ENCODE results near the gene ERGIC3. TPM values are rescaled to one million over a fixed set of nuclear protein-coding genes. Genes with fewer than 3 reads are reported as not detected.

Gene ERGIC3
- polyA plus RNA-seq, 1 donor, result 271 TPM

DNA sequence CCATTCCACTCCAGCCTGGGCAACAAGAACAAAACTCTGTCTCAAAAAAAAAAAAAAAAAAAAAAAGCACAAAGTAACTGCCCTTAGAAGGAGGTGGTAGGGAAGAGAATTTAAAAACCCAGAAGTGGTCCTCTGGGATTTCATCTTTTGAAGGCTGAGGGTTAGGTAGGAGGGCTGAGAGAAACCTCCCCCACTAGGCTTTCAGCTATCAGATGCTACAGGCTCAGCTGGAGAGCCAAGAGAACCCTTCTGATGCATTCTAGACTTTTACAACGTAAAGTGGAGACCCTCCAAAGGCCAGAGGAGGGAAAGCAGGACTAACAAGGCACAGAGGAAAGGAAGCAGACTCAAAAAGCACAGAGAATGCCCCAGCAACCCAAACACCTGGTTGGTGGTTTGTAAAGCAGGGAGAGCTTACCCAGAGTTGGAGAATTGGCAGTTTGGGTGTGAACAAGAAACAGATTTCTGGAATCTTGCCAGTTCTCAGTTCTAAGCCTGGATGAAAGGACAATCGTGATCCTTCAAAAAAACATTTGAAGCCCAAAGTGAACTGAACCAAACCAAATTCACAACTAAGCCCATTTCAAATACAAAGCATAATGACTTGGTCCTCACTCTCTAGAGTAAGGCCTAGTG is 50.6 kb downstream of the ERGIC3 start:
- Histone ChIP-seq H3K4me3 (ENCODE audit: low read length) (no peak overlapping the region), H3K9me3 (ENCODE audit: control insufficient read depth, low read depth, low read length) (no peaks in the 10 kb centered on the region), H3K27ac (ENCODE audit: low read length) (no peak overlapping the region), H3K4me1 (ENCODE audit: control insufficient read depth, insufficient read depth, low read length) (no peaks in the 10 kb centered on the region), H3K36me3 (ENCODE audit: control insufficient read depth, insufficient read depth, low read length) (no peaks in the 10 kb centered on the region), H3K27me3 (ENCODE audit: control insufficient read depth, insufficient read depth, low read length) (no peaks in the 10 kb centered on the region)
- DNase-seq, result no peak
- WGBS (ENCODE audit: insufficient coverage, low lambda C conversion rate), result 60% methylated on average over 1 of the region's 2 CpGs

DNA sequence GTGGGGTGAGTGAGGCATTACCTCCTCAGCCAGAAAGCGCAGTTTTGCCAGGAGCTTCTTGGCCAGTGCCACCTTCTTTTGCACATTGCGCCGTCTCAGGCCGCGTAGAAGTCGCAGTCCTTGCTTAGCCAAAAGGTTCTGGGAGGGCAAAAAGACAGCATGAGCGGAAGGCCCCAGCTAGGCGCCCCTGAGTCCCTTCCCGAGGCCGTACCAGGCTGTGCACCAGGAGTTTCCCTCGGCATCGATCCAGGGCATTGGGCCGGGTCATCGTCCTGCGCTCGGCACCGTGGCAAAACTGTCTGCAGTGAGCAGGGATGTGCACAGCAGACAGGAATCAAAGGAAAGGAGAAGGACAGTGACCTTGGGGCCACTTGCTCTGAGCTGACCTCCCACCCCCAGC is 53.6 kb downstream of the ERGIC3 start:
- DNase-seq, result no peak
- no peak overlapping the region for H3K4me3 ChIP-seq (ENCODE audit: low read length)
- WGBS (ENCODE audit: insufficient coverage, low lambda C conversion rate), result no CpG with 5 or more reads among the region's 17 CpGs
- peaks cover 2% of the 10 kb centered on the region for H3K9me3 ChIP-seq (ENCODE audit: control insufficient read depth, low read depth, low read length)
- no peaks in the 10 kb centered on the region for H3K36me3 ChIP-seq (ENCODE audit: control insufficient read depth, insufficient read depth, low read length)
- peaks cover under 1% of the 10 kb centered on the region for H3K4me1 ChIP-seq (ENCODE audit: control insufficient read depth, insufficient read depth, low read length)
- H3K27me3 ChIP-seq (ENCODE audit: control insufficient read depth, insufficient read depth, low read length), result peaks cover 7% of the 10 kb centered on the region
- no peak overlapping the region for H3K27ac ChIP-seq (ENCODE audit: low read length)

GRCh38 chr20:35595901-35596300 is 54.0 kb downstream of the ERGIC3 start:
- 80% methylated on average over 1 of the region's 7 CpGs for WGBS (ENCODE audit: insufficient coverage, low lambda C conversion rate)
- DNase-seq, result no peak
- Histone ChIP-seq H3K27ac (ENCODE audit: low read length) (no peak overlapping the region), H3K4me1 (ENCODE audit: control insufficient read depth, insufficient read depth, low read length) (peaks cover 5% of the 10 kb centered on the region), H3K4me3 (ENCODE audit: low read length) (no peak overlapping the region), H3K9me3 (ENCODE audit: control insufficient read depth, low read depth, low read length) (peaks cover 2% of the 10 kb centered on the region), H3K36me3 (ENCODE audit: control insufficient read depth, insufficient read depth, low read length) (no peaks in the 10 kb centered on the region), H3K27me3 (ENCODE audit: control insufficient read depth, insufficient read depth, low read length) (peaks cover 12% of the 10 kb centered on the region)

GRCh38 chr20:35597186-35597585 is 55.3 kb downstream of the ERGIC3 start:
- Histone ChIP-seq H3K9me3 (ENCODE audit: control insufficient read depth, low read depth, low read length) (peaks cover 2% of the 10 kb centered on the region), H3K4me1 (ENCODE audit: control insufficient read depth, insufficient read depth, low read length) (peaks cover 12% of the 10 kb centered on the region), H3K4me3 (ENCODE audit: low read length) (no peak overlapping the region), H3K27ac (ENCODE audit: low read length) (no peak overlapping the region), H3K27me3 (ENCODE audit: control insufficient read depth, insufficient read depth, low read length) (peaks cover 24% of the 10 kb centered on the region), H3K36me3 (ENCODE audit: control insufficient read depth, insufficient read depth, low read length) (no peaks in the 10 kb centered on the region)
- 80% methylated on average over 1 of the region's 2 CpGs for WGBS (ENCODE audit: insufficient coverage, low lambda C conversion rate)
- no peak for DNase-seq

DNA sequence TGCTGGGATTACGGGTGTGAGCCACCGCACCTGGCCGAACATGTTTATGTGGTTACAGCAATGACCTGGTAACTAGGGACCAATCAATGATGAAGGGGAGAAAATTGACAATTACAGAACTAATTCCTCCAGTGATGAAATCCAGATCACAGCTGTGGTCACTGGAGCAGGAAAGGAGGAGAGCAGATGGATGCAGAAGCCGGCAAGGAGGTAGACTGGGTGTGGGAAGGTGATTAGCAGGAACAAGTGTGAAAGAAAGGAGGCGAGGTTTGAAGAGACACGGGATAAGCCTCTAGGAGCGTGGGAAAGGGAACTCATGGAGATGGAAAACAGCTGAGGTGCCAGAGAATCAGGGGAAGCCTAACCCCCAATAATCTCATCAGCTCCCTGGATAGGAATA is 56.6 kb downstream of the ERGIC3 start:
- no peaks in the 10 kb centered on the region for H3K36me3 ChIP-seq (ENCODE audit: control insufficient read depth, insufficient read depth, low read length)
- H3K9me3 ChIP-seq (ENCODE audit: control insufficient read depth, low read depth, low read length), result peaks cover 2% of the 10 kb centered on the region
- 49% methylated on average over 3 of the region's 7 CpGs for WGBS (ENCODE audit: insufficient coverage, low lambda C conversion rate)

DNA sequence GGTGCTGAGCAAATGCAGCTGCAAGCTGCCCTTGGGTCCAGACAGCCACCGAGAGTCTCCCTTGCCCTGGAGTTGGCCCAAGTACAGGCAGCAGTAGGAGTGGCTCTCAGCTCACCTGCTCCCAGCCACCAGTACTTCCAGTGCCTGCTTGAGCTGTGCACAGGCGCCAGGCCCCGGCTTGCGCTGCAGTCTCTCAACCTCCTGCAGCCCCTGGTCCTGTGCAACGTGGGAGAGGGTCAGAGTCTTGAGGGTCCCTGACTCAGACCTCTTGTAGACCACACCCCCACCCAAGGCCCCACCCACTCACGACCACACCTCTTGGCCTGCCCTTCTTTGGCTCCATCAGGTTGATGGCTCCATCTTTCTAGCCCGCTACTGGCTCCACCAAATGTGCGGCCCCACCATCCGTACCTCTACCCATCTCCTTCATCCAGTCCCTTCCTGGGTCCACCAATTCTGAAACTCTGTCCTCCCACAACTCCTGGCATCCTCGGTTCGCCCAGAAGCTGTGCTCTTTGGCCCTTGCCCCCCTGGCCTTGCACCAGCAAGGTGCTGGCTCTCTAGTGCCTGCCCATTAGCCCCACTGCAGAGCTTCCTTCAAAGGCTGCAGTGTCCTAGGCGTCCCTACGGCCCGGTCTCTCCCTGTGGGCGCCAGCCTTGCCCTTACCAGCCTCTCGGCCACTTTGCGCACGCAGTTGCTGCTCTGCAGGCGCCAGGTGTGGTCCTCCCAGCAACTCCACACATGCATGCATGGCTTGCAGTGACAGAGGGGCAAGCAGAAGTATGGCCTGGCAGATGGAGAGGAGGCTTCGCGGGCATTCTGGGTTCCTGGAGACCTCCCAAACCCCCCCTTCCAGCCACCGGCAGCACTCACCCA is 57.3 kb downstream of the ERGIC3 start:
- Histone ChIP-seq H3K9me3 (ENCODE audit: control insufficient read depth, low read depth, low read length) (peaks cover 2% of the 10 kb centered on the region), H3K4me1 (ENCODE audit: control insufficient read depth, insufficient read depth, low read length) (peaks cover 12% of the 10 kb centered on the region), H3K36me3 (ENCODE audit: control insufficient read depth, insufficient read depth, low read length) (no peaks in the 10 kb centered on the region), H3K27me3 (ENCODE audit: control insufficient read depth, insufficient read depth, low read length) (peaks cover 28% of the 10 kb centered on the region), H3K27ac (ENCODE audit: low read length) (no peak overlapping the region), H3K4me3 (ENCODE audit: low read length) (no peak overlapping the region)
- peak in 1 of 2 donors; percentile 24 for DNase-seq
- no CpG with 5 or more reads among the region's 22 CpGs for WGBS (ENCODE audit: insufficient coverage, low lambda C conversion rate)

More for the DNA sequence above, 56.6 kb downstream of the ERGIC3 start:
- no peak for DNase-seq
- Histone ChIP-seq H3K4me3 (ENCODE audit: low read length) (no peak overlapping the region), H3K27me3 (ENCODE audit: control insufficient read depth, insufficient read depth, low read length) (peaks cover 28% of the 10 kb centered on the region), H3K27ac (ENCODE audit: low read length) (no peak overlapping the region), H3K4me1 (ENCODE audit: control insufficient read depth, insufficient read depth, low read length) (peaks cover 12% of the 10 kb centered on the region)

DNA sequence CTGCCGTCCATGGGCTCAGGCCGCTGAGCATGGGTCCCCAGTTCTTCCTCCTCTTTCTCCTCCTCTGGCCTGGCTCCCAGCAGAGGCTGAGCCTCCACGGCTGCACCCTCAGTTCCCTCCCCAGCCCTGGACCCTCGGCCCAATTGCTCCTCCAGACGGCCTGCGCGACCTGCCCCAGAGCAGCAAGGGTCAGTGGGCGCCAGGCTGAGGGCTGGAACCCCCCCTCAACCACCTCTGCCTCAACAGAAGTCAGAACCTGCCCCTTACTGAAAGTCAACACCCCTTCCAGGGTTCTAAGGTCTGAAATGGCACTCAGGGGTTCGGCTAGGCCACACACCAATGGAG is 57.9 kb downstream of the ERGIC3 start:
- no peak overlapping the region for H3K4me3 ChIP-seq (ENCODE audit: low read length)
- peaks cover 28% of the 10 kb centered on the region for H3K27me3 ChIP-seq (ENCODE audit: control insufficient read depth, insufficient read depth, low read length)
- H3K4me1 ChIP-seq (ENCODE audit: control insufficient read depth, insufficient read depth, low read length), result peaks cover 16% of the 10 kb centered on the region
- no CpG with 5 or more reads among the region's 9 CpGs for WGBS (ENCODE audit: insufficient coverage, low lambda C conversion rate)
- DNase-seq, result no peak
- no peaks in the 10 kb centered on the region for H3K36me3 ChIP-seq (ENCODE audit: control insufficient read depth, insufficient read depth, low read length)
- H3K27ac ChIP-seq (ENCODE audit: low read length), result no peak overlapping the region
- H3K9me3 ChIP-seq (ENCODE audit: control insufficient read depth, low read depth, low read length), result peaks cover 2% of the 10 kb centered on the region

DNA sequence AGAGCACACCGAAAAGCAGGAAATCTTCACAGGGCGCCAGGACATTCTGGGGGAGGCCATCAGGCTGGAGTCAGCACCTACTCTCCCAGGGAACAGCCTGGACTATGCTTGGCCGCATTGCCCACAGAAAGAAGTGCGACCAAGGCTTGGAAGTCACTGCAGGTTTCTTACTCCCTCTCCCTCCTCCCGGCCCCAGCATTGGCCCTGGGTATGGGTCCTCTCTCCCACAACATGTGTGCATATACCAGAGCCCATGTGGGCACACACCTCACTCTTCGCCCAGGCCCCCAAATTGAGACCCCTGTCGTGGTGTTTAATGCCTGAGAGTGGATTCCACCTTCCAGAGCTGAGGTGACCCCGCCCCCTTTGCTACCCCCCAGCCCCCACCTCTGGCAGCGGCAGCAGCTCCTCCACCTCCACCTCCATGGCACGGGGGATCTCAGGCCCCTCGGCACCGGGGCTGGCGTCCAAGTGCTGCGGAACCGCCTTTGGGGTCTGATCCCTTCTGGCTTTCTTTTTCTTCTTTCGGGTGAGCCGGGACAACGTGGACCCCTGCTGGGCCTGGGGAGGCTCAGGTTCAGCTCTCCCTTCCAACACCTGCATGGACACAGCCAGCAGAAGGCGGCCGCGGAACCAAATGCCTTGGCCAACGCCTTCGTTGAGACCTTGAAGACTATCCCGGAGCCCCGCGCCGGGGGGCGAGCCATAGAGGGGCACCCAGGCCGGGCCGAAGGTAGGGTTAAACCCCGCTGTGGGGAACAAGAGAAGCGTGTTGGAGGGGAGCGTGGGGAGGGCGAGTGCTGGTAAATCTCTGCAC is 58.5 kb downstream of the ERGIC3 start:
- peaks cover 28% of the 10 kb centered on the region for H3K27me3 ChIP-seq (ENCODE audit: control insufficient read depth, insufficient read depth, low read length)
- H3K9me3 ChIP-seq (ENCODE audit: control insufficient read depth, low read depth, low read length), result peaks cover 2% of the 10 kb centered on the region
- H3K4me3 ChIP-seq (ENCODE audit: low read length), result peak overlapping the region; percentile 39
- H3K4me1 ChIP-seq (ENCODE audit: control insufficient read depth, insufficient read depth, low read length), result peaks cover 16% of the 10 kb centered on the region
- no peak for DNase-seq
- no peak overlapping the region for H3K27ac ChIP-seq (ENCODE audit: low read length)
- H3K36me3 ChIP-seq (ENCODE audit: control insufficient read depth, insufficient read depth, low read length), result no peaks in the 10 kb centered on the region
- no CpG with 5 or more reads among the region's 34 CpGs for WGBS (ENCODE audit: insufficient coverage, low lambda C conversion rate)

DNA sequence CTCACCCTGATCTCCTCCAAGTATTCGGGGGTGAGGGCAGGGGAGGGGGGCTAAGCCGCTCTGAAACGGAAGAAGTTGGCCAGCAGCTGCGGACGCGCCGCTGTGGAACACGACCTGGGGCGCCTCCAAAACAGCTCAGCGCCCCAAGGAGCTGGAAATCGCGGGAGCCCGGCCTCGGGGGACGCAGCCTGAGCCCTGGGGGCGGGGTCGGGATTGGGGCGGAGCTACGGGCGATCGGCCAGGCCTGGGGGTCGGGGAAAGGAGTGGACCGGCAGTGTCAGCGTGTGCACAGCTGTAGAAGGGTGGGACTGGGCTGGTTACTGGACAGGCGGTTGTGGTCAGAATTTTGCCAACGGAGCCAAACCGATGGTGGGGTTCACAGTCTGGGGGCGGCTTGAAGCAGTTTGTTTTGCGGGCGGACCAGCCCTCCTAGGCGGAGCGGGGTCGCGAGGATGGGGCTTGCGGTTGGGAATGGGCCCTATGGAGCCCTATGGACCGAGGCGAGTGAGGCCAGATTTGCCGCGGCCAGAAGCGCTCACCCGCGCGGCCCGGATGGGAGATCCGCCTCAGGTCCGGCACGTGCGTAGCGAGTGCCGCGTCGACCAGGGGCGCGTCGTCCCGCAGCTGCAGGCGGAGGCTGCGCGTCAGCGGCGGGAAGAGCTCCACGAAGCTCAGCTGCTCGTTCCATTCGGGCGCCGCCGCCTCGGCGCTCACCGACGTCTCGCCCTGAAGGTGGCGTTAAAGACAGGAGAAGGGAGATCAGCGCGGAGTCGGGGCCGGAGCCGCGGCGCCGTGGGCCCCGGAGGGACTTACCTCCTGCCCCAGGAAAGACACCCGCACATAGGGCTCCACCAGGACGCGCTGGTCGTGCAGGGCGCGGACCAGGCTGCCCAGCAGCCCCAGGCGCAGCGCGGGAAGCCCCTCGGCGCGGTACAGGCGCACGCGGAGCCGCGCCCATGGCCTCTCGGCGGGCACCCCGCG is 59.4 kb downstream of the ERGIC3 start:
- Histone ChIP-seq H3K4me3 (ENCODE audit: low read length) (peak overlapping the region; percentile 39), H3K4me1 (ENCODE audit: control insufficient read depth, insufficient read depth, low read length) (peaks cover 16% of the 10 kb centered on the region), H3K27me3 (ENCODE audit: control insufficient read depth, insufficient read depth, low read length) (peaks cover 28% of the 10 kb centered on the region), H3K27ac (ENCODE audit: low read length) (no peak overlapping the region), H3K9me3 (ENCODE audit: control insufficient read depth, low read depth, low read length) (peaks cover 2% of the 10 kb centered on the region), H3K36me3 (ENCODE audit: control insufficient read depth, insufficient read depth, low read length) (no peaks in the 10 kb centered on the region)
- DNase-seq, result peak; percentile 77 to 83
- no CpG with 5 or more reads among the region's 103 CpGs for WGBS (ENCODE audit: insufficient coverage, low lambda C conversion rate)

All from large intestine (tissue), 3 donors.